A549 (cell line): ENCODE results near the gene C5orf58. TPM values are rescaled to one million over a fixed set of nuclear protein-coding genes. Genes with fewer than 3 reads are reported as not detected.

ENCODE experiments used
- ATAC-seq, 2 experiments: fragments of 200-7000 bp in 1 of 2; fragments of >200 bp in 1 of 2; cut with Nextera tagmentation in 1 of 2; cut with Tn5 transposase in 1 of 2; 3 replicates each; pipeline versions ENCODE4 v1.8.0 to v1.9.1; 2018 to 2020; ENCODE audit warnings: mild to moderate bottlenecking in 1 of 2, moderate library complexity in 1 of 2
- CTCF ChIA-PET: fragments of 300-600 bp; sonication (Branson Sonifier 250); formaldehyde crosslinking; extraction: SDS; loops from one replicate; lab custom pipeline; 2021; ENCODE audit warnings: antibody characterized with exemption, inconsistent platforms; lab: Yijun Ruan, JAX
- POLR2A ChIA-PET: fragments of 350-600 bp; formaldehyde crosslinking; extraction: SDS; loops from one replicate; lab custom pipeline; 2021; ENCODE audit warnings: antibody characterized with exemption, inconsistent platforms; lab: Yijun Ruan, JAX
- DNase-seq, 2 experiments: peaks; one replicate each; pipeline versions ENCODE4 v3.0.0 to v3.0.0-alpha.2; 2011 to 2016; ENCODE audit warnings: low read depth in 1 of 2, low spot score in 1 of 2
- FAIRE-seq: peaks from 2 replicates; lab custom pipeline; 2011; peaks lifted over from hg19 to GRCh38; lab: Jason Lieb, UNC
- H3K27ac ChIP-seq, 2 experiments: fragments of >200 bp; sonication (Bioruptor Twin); formaldehyde crosslinking; 3 replicates each; pipeline ENCODE4 v1.5.1; 2016 to 2017
- H3K4me1 ChIP-seq: fragments of >200 bp; sonication (Bioruptor Twin); formaldehyde crosslinking; 3 replicates; pipeline ENCODE4 v1.6.1; 2016
- H3K4me2 ChIP-seq: fragments of >200 bp; sonication (Bioruptor Twin); formaldehyde crosslinking; 3 replicates; pipeline ENCODE4 v1.6.1; 2016
- H3K4me3 ChIP-seq: fragments of >200 bp; sonication (Bioruptor Twin); formaldehyde crosslinking; 3 replicates; pipeline ENCODE4 v1.5.1; 2016
- H3K9me3 ChIP-seq: fragments of >200 bp; sonication (Bioruptor Twin); formaldehyde crosslinking; 3 replicates; pipeline ENCODE4 v1.6.1; 2016
- ATOH8 ChIP-seq: fragments of 250-450 bp; sonication (Bioruptor Pico); IDR thresholded peaks from 2 replicates; pipeline ENCODE4 v1.5.0; 2020; ENCODE audit warnings: low read depth, mild to moderate bottlenecking, moderate library complexity
- BCL3 ChIP-seq: fragments of >200 bp; sonication (Bioruptor Twin); formaldehyde crosslinking; IDR thresholded peaks from 3 replicates; pipeline ENCODE4 v1.6.1; 2016
- BHLHE40 ChIP-seq: IDR thresholded peaks from 2 replicates; pipeline ENCODE4 v1.6.1; 2012; ENCODE audit warnings: low read depth, low read length, inconsistent platforms
- CBX8 ChIP-seq: fragments of 200-600 bp; sonication (generic); IDR thresholded peaks from 2 replicates; pipeline ENCODE4 v1.6.1; 2016
- CEBPB ChIP-seq, 2 experiments: fragments of >200 bp in 1 of 2; sonication (Bioruptor Twin) in 1 of 2; formaldehyde crosslinking in 1 of 2; IDR thresholded peaks; 2 replicates each; pipeline ENCODE4 v1.6.1; 2012 to 2016
- CHD2 ChIP-seq: fragments of 150-350 bp; IDR thresholded peaks from 2 replicates; pipeline ENCODE4 v1.6.1; 2014; ENCODE audit warnings: low read length; ENCODE audit not compliant: partially characterized antibody
- CHD4 ChIP-seq: fragments of 200-600 bp; sonication (generic); IDR thresholded peaks from 2 replicates; pipeline ENCODE4 v1.6.1; 2016; ENCODE audit warnings: antibody characterized with exemption, mild to moderate bottlenecking, borderline replicate concordance
- CTCF ChIP-seq: fragments of >200 bp; sonication (Bioruptor Twin); formaldehyde crosslinking; IDR thresholded peaks from 3 replicates; pipeline ENCODE4 v1.5.1; 2016
- E2F6 ChIP-seq: IDR thresholded peaks from 2 replicates; pipeline ENCODE4 v1.6.1; 2012; ENCODE audit warnings: low read depth, borderline replicate concordance
- EHF ChIP-seq: fragments of 250-450 bp; sonication (Bioruptor Pico); IDR thresholded peaks from 2 replicates; pipeline ENCODE4 v1.5.0; 2020; ENCODE audit warnings: mild to moderate bottlenecking
- EHMT2 ChIP-seq: fragments of 200-600 bp; sonication (generic); IDR thresholded peaks from 2 replicates; pipeline ENCODE4 v1.6.1; 2016; ENCODE audit warnings: antibody characterized with exemption, low read depth, mild to moderate bottlenecking, moderate library complexity
- ESRRA ChIP-seq: fragments of 150-350 bp; IDR thresholded peaks from 2 replicates; pipeline ENCODE4 v1.6.1; 2014; ENCODE audit warnings: mild to moderate bottlenecking, low read length, borderline replicate concordance
- FOSB ChIP-seq: fragments of 250-450 bp; sonication (Bioruptor Pico); IDR thresholded peaks from 2 replicates; pipeline ENCODE4 v1.5.0; 2020; ENCODE audit warnings: mild to moderate bottlenecking, moderate library complexity
- FOSL2 ChIP-seq, 2 experiments: fragments of 450-650 bp in 1 of 2; fragments of >200 bp in 1 of 2; sonication (Bioruptor Twin) in 1 of 2; formaldehyde crosslinking; IDR thresholded peaks; 2 replicates each; pipeline versions ENCODE4 v1.5.0 to v1.6.1; 2016 to 2020; ENCODE audit warnings: mild to moderate bottlenecking in 1 of 2, moderate library complexity in 1 of 2
- FOXS1 ChIP-seq: fragments of 250-450 bp; sonication (Bioruptor Pico); IDR thresholded peaks from 2 replicates; pipeline ENCODE4 v1.5.0; 2020; ENCODE audit warnings: mild to moderate bottlenecking, moderate library complexity
- GATA3 ChIP-seq: IDR thresholded peaks from 2 replicates; pipeline ENCODE4 v1.6.1; 2012; ENCODE audit warnings: borderline replicate concordance
- HDAC2 ChIP-seq: fragments of 200-600 bp; sonication (generic); IDR thresholded peaks from 2 replicates; pipeline ENCODE4 v1.6.1; 2016
- HES2 ChIP-seq: fragments of >200 bp; sonication (Bioruptor Twin); formaldehyde crosslinking; IDR thresholded peaks from 2 replicates; pipeline ENCODE4 v1.6.1; 2016
- HOXA7 ChIP-seq: fragments of 250-450 bp; sonication (Bioruptor Pico); IDR thresholded peaks from 2 replicates; pipeline ENCODE4 v1.5.0; 2020; ENCODE audit warnings: mild to moderate bottlenecking, moderate library complexity
- JUNB ChIP-seq: fragments of >200 bp; sonication (Bioruptor Twin); formaldehyde crosslinking; IDR thresholded peaks from 2 replicates; pipeline ENCODE4 v1.6.1; 2016
- KDM1A ChIP-seq: fragments of 200-600 bp; sonication (generic); IDR thresholded peaks from 2 replicates; pipeline ENCODE4 v1.6.1; 2016; ENCODE audit warnings: low read depth, mild to moderate bottlenecking
- KDM5A ChIP-seq: fragments of 200-600 bp; sonication (generic); IDR thresholded peaks from 2 replicates; pipeline ENCODE4 v1.6.1; 2016; ENCODE audit warnings: antibody characterized with exemption, mild to moderate bottlenecking
- MAX ChIP-seq: IDR thresholded peaks from 2 replicates; pipeline ENCODE4 v1.6.1; 2012
- MAZ ChIP-seq: fragments of 150-350 bp; IDR thresholded peaks from 2 replicates; pipeline ENCODE4 v1.6.1; 2014; ENCODE audit warnings: antibody characterized with exemption, low read depth, low read length, borderline replicate concordance
- NPAS2 ChIP-seq: fragments of 250-450 bp; sonication (Bioruptor Pico); IDR thresholded peaks from 2 replicates; pipeline ENCODE4 v1.8.0; 2022; ENCODE audit warnings: mild to moderate bottlenecking, moderate library complexity, borderline replicate concordance
- NR3C1 ChIP-seq: fragments of >200 bp; sonication (Bioruptor Twin); formaldehyde crosslinking; IDR thresholded peaks from 3 replicates; pipeline ENCODE4 v1.6.1; 2017
- PHF8 ChIP-seq: fragments of 200-600 bp; sonication (generic); IDR thresholded peaks from 2 replicates; pipeline ENCODE4 v1.6.1; 2016; ENCODE audit warnings: low read depth, mild to moderate bottlenecking, antibody characterized with exemption, moderate library complexity, borderline replicate concordance
- RFX5 ChIP-seq: fragments of 450-650 bp; IDR thresholded peaks from 2 replicates; pipeline ENCODE4 v1.7.1; 2014; ENCODE audit warnings: antibody characterized with exemption, mild to moderate bottlenecking, moderate library complexity
- RNF2 ChIP-seq: fragments of 200-600 bp; sonication (generic); IDR thresholded peaks from 2 replicates; pipeline ENCODE4 v1.6.1; 2016; ENCODE audit warnings: low read depth, mild to moderate bottlenecking, antibody characterized with exemption, moderate library complexity, borderline replicate concordance
- TP53 ChIP-seq: fragments of 250-450 bp; sonication (Bioruptor Pico); IDR thresholded peaks from 2 replicates; pipeline ENCODE4 v1.5.0; 2021; ENCODE audit warnings: mild to moderate bottlenecking, moderate library complexity
- ZC3H11A ChIP-seq: fragments of 450-650 bp; IDR thresholded peaks from 2 replicates; pipeline ENCODE4 v1.6.1; 2014; ENCODE audit warnings: antibody characterized with exemption, mild to moderate bottlenecking
- WGBS: methylation state at CpG from one replicate; pipeline ENCODE4 v1.1.6; 2017; ENCODE audit errors: missing lambda C conversion rate; 5-methylcytosine and 5-hydroxymethylcytosine counted together
- polyA plus RNA-seq, 4 experiments: library from polyadenylated mRNA; depleted of rRNA in 3 of 4; stranded (reverse); fragments of >200 nt; fragmentation: RNase III in 1 of 4; extraction: RNeasy Plus Mini Kit Qiagen cat#74134 plus additional on column Dnase treatment in 1 of 4; gene quantifications; 2 replicates in 3 of 4; 3 replicates in 1 of 4; pipeline ENCODE4 v1.2.3, GENCODE V29; 2011 to 2017

The C5orf58 gene
- polyA plus RNA-seq, 2 of the 4 experiments (the other 2 are of a cell fraction): not detected

- ChIA-PET CTCF (interaction anchor here (1.0 to 10.0 kb wide), 6 partner anchors 22 to 517 kb away, joined by 3 to 270 read pairs (median 19); no protein-coding TSS in a partner anchor), POLR2A (no interaction called here)
Measured at GRCh38 chr5:170218726-170219125, 14.1 kb upstream of the C5orf58 start.

GRCh38 chr5:170219615-170220014 is 13.2 kb upstream of the C5orf58 start:
- peak overlapping the region; percentile 41 to 67; a peak in 5 of 6 replicates for H3K27ac ChIP-seq
- peaks cover 22% of the 10 kb centered on the region for H3K4me1 ChIP-seq
- H3K4me3 ChIP-seq: no peak overlapping the region
- ATAC-seq (peak; percentile 70 to 75), FAIRE-seq (no peak), DNase-seq (peak in 1 of 2 experiments; percentile 43)
- no peaks in the 10 kb centered on the region for H3K9me3 ChIP-seq
- WGBS: 0% methylated on average over 2 of the region's 2 CpGs
- H3K4me2 ChIP-seq: peak overlapping the region; percentile 39
- ChIA-PET CTCF (interaction anchor here (1.0 to 10.0 kb wide), 6 partner anchors 23 to 518 kb away, joined by 3 to 270 read pairs (median 8); no protein-coding TSS in a partner anchor), POLR2A (no interaction called here)
- peak; percentile 75 for TF ChIP-seq JUNB
- no peak for TF ChIP-seq RFX5
- no peak for TF ChIP-seq FOSB
- no peak for TF ChIP-seq CHD4
- TF ChIP-seq PHF8: no peak
- TF ChIP-seq TP53 (CRISPR knock-in tag): no peak
- no peak for TF ChIP-seq KDM5A
- TF ChIP-seq GATA3: peak; percentile 19; the same call in 1 of the 2 replicates
- no peak for TF ChIP-seq NR3C1
- TF ChIP-seq HES2: no peak
- TF ChIP-seq ZC3H11A: no peak
- no peak for TF ChIP-seq NPAS2
- TF ChIP-seq HDAC2: no peak
- no peak for TF ChIP-seq CTCF
- TF ChIP-seq FOXS1 (CRISPR knock-in tag): no peak
- TF ChIP-seq ATOH8 (CRISPR knock-in tag): no peak
- no peak for TF ChIP-seq RNF2
- 0 out of 2 replicates have a peak, but pooled peaks have one; percentile 18 for TF ChIP-seq MAX
- TF ChIP-seq ESRRA: no peak
- no peak for TF ChIP-seq BHLHE40
- no peak for TF ChIP-seq CHD2
- TF ChIP-seq HOXA7 (CRISPR knock-in tag): no peak
- no peak; the same call in 1 of the 2 replicates for TF ChIP-seq FOSL2 (IDR thresholded peaks at IDR 0.05)
- peak; percentile 63 for TF ChIP-seq FOSL2 (CRISPR knock-in tag; IDR thresholded peaks at IDR 0.05)
- 0 out of 4 replicates have a peak, but pooled peaks of 1 of the 2 experiments have one; percentile 8 for TF ChIP-seq CEBPB (IDR thresholded peaks at IDR 0.05)
- no peak for TF ChIP-seq EHF (CRISPR knock-in tag)
- no peak for TF ChIP-seq EHMT2
- no peak for TF ChIP-seq E2F6
- no peak for TF ChIP-seq CBX8
- no peak for TF ChIP-seq MAZ
- TF ChIP-seq BCL3: no peak

More at GRCh38 chr5:170218726-170219125, 14.1 kb upstream of the C5orf58 start:
- 35% methylated on average over 1 of the region's 1 CpG for WGBS
- H3K4me1 ChIP-seq: peaks cover 22% of the 10 kb centered on the region
- DNase-seq (no peak), ATAC-seq (no peak), FAIRE-seq (no peak)
- H3K27ac ChIP-seq: peak overlapping the region; percentile 41 to 67; a peak in 5 of 6 replicates
- no peak overlapping the region for H3K4me3 ChIP-seq
- H3K9me3 ChIP-seq: no peaks in the 10 kb centered on the region
- TF ChIP-seq KDM1A (no peak), ESRRA (no peak), ZC3H11A (no peak), ATOH8 (CRISPR knock-in tag) (no peak)
- H3K4me2 ChIP-seq: no peak overlapping the region; the same call in 2 of the 3 replicates
